ENCODE data around the gene TRHDE. TPM values are rescaled to one million over a fixed set of nuclear protein-coding genes. Genes with fewer than 3 reads are reported as not detected.

The TRHDE gene
- polyA plus RNA-seq, 1 donor (not counting 4 experiments of a cell fraction or from before 2014, with no cell fraction given), result 0.12 TPM

GRCh38 chr12:72228424-72228823 is 43.7 kb upstream of the TRHDE start:
- DNase-seq (ENCODE audit: low read depth, low spot score) (no peak), FAIRE-seq (no peak)
- Histone ChIP-seq H2AFZ (ENCODE audit: control insufficient read depth, low read length) (no peak overlapping the region), H3K9ac (ENCODE audit: control insufficient read depth, extremely low read depth, insufficient read depth, low read length) (no peak overlapping the region), H3K27ac (ENCODE audit: control insufficient read depth, insufficient read depth, low read length) (no peak overlapping the region), H3K27me3 (ENCODE audit: control insufficient read depth, extremely low read depth, insufficient read depth, low read length) (no peaks in the 10 kb centered on the region), H4K20me1 (ENCODE audit: control insufficient read depth, extremely low read depth, insufficient read depth, low read length) (no peaks in the 10 kb centered on the region), H3K4me1 (ENCODE audit: control insufficient read depth, extremely low read depth, insufficient read depth, low read length) (no peaks in the 10 kb centered on the region), H3K4me2 (ENCODE audit: control insufficient read depth, extremely low read depth, insufficient read depth, low read depth, low read length) (no peak overlapping the region), H3K9me3 (ENCODE audit: control insufficient read depth, low read depth, low read length) (no peaks in the 10 kb centered on the region), H3K36me3 (ENCODE audit: control insufficient read depth in 2 of 2, extremely low read depth in 1 of 2, insufficient read depth in 2 of 2, low read length in 2 of 2) (no peaks in the 10 kb centered on the region), H3K4me3 (ENCODE audit: control insufficient read depth in 2 of 3, extremely low read depth in 1 of 3, insufficient read depth in 2 of 3, low read depth in 1 of 3, low read length in 3 of 3) (no peak overlapping the region), H3K9me1 (ENCODE audit: control insufficient read depth, extremely low read depth, insufficient read depth, low read length) (no peaks in the 10 kb centered on the region), H3K79me2 (ENCODE audit: control insufficient read depth, insufficient read depth, low read length) (no peaks in the 10 kb centered on the region)
- dilution Hi-C loops (cut with MboI; ENCODE audit: extremely low pct_ligation_motif_present, low sequenced_read_pairs), result no loop called here
- TF ChIP-seq EZH2 (IDR thresholded peaks at IDR 0.05; ENCODE audit: low read length) (no peak), CTCF (optimal IDR thresholded peaks at IDR 0.05 in 1 of 3, IDR thresholded peaks at IDR 0.05 in 1 of 3, conservative IDR thresholded peaks at IDR 0.05 in 1 of 3; ENCODE audit: extremely low read depth in 1 of 3, insufficient read depth in 2 of 3, low read length in 3 of 3) (no peak)

GRCh38 chr12:72230589-72230988 is 41.6 kb upstream of the TRHDE start:
- H3K9me1 ChIP-seq (ENCODE audit: control insufficient read depth, extremely low read depth, insufficient read depth, low read length), result no peaks in the 10 kb centered on the region
- no peak overlapping the region for H3K27ac ChIP-seq (ENCODE audit: control insufficient read depth, insufficient read depth, low read length)
- no peak overlapping the region for H3K4me2 ChIP-seq (ENCODE audit: control insufficient read depth, extremely low read depth, insufficient read depth, low read depth, low read length)
- no peaks in the 10 kb centered on the region for H3K4me1 ChIP-seq (ENCODE audit: control insufficient read depth, extremely low read depth, insufficient read depth, low read length)
- H3K27me3 ChIP-seq (ENCODE audit: control insufficient read depth, extremely low read depth, insufficient read depth, low read length), result no peaks in the 10 kb centered on the region
- no peaks in the 10 kb centered on the region for H3K79me2 ChIP-seq (ENCODE audit: control insufficient read depth, insufficient read depth, low read length)
- DNase-seq (ENCODE audit: low read depth, low spot score), result no peak
- dilution Hi-C loops (cut with MboI; ENCODE audit: extremely low pct_ligation_motif_present, low sequenced_read_pairs), result no loop called here
- no peaks in the 10 kb centered on the region for H3K36me3 ChIP-seq (ENCODE audit: control insufficient read depth in 2 of 2, extremely low read depth in 1 of 2, insufficient read depth in 2 of 2, low read length in 2 of 2)
- no peak overlapping the region for H3K9ac ChIP-seq (ENCODE audit: control insufficient read depth, extremely low read depth, insufficient read depth, low read length)
- H2AFZ ChIP-seq (ENCODE audit: control insufficient read depth, low read length), result no peak overlapping the region
- FAIRE-seq, result no peak
- no peaks in the 10 kb centered on the region for H4K20me1 ChIP-seq (ENCODE audit: control insufficient read depth, extremely low read depth, insufficient read depth, low read length)
- TF ChIP-seq CTCF (optimal IDR thresholded peaks at IDR 0.05 in 1 of 3, IDR thresholded peaks at IDR 0.05 in 1 of 3, conservative IDR thresholded peaks at IDR 0.05 in 1 of 3; ENCODE audit: extremely low read depth in 1 of 3, insufficient read depth in 2 of 3, low read length in 3 of 3), result no peak
- no peak for TF ChIP-seq EZH2 (IDR thresholded peaks at IDR 0.05; ENCODE audit: low read length)
- H3K4me3 ChIP-seq (ENCODE audit: control insufficient read depth in 2 of 3, extremely low read depth in 1 of 3, insufficient read depth in 2 of 3, low read depth in 1 of 3, low read length in 3 of 3), result no peak overlapping the region
- H3K9me3 ChIP-seq (ENCODE audit: control insufficient read depth, low read depth, low read length), result no peaks in the 10 kb centered on the region
